Measurements from ENCODE around the gene STK4. TPM values are rescaled to one million over a fixed set of nuclear protein-coding genes. Genes with fewer than 3 reads are reported as not detected.

STK4 gene
- polyA plus RNA-seq, 4 donors: 6.9 to 15.8 (median 8.9) TPM

DNA sequence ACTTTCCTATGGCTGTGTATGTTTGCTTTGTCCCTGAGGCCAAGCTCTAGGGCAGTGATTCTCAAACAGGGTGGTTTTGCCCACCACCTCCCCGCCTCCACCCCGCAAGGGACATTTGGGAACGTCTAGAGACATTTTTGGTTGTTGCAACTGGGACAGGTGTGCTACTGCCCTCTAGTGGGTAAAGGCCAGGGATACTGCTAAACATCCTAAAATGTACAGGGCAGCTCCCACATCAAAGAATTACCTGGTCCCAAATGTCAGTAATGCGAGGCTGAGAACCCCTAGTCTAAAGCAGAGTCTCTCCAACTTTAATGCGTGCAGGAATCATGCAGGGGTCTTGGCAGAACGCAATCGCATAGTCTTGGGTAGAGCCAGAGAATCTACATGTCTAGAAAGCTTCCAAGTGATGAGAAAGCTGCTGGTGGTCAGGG is 129.5 kb downstream of the STK4 start:
- DNase-seq (peak; percentile 46), FAIRE-seq (no peak)
- Histone ChIP-seq H3K4me1 (ENCODE audit: control insufficient read depth in 3 of 3, insufficient read depth in 2 of 3, low read depth in 1 of 3, low read length in 2 of 3) (peaks cover 0 to 3% (median under 1%) of the 10 kb centered on the region in 3 donors), H3K27me3 (ENCODE audit: control insufficient read depth in 3 of 3, insufficient read depth in 3 of 3, low read length in 3 of 3) (peaks cover 0 to 41% (median 14%) of the 10 kb centered on the region in 3 donors), H3K36me3 (ENCODE audit: control insufficient read depth in 3 of 3, insufficient read depth in 2 of 3, low read depth in 1 of 3, low read length in 3 of 3) (peaks cover 0 to 2% (median 0%) of the 10 kb centered on the region in 3 donors), H3K27ac (ENCODE audit: low read depth in 1 of 3, low read length in 2 of 3) (no peak overlapping the region), H3K4me3 (ENCODE audit: low read depth in 1 of 3, low read length in 3 of 3) (no peak overlapping the region), H3K9me3 (ENCODE audit: control insufficient read depth in 2 of 2, insufficient read depth in 1 of 2, low read depth in 1 of 2, low read length in 1 of 2) (no peaks in the 10 kb centered on the region)
- 6 to 12% (median 11%) methylated on average over 7 of the region's 7 CpGs for WGBS, 3 donors

DNA sequence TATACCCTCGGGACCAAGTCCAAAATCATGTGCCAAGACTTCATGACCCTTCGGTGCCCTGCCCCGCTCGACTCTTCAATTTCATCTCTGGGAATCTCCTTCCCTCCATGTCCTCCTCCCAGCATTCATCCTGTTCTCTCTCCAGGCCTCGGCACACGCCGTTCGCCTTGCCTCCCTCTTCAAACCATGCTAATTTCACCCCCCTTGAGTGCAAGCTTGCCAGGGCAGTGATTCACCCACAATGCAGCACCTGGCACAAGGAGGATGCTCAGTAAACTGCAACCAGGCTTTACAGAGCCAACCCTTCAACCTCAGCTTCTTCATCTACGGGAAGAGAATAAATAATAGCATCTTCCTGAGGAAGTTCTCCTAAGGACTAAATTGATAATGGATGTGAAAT is 130.5 kb downstream of the STK4 start:
- FAIRE-seq (no peak), DNase-seq (no peak)
- Histone ChIP-seq H3K36me3 (ENCODE audit: control insufficient read depth in 3 of 3, insufficient read depth in 2 of 3, low read depth in 1 of 3, low read length in 3 of 3) (peaks cover 0 to 2% (median 0%) of the 10 kb centered on the region in 3 donors), H3K27me3 (ENCODE audit: control insufficient read depth in 3 of 3, insufficient read depth in 3 of 3, low read length in 3 of 3) (peaks cover 0 to 50% (median 14%) of the 10 kb centered on the region in 3 donors), H3K4me1 (ENCODE audit: control insufficient read depth in 3 of 3, insufficient read depth in 2 of 3, low read depth in 1 of 3, low read length in 2 of 3) (peaks cover 0 to 7% (median 2%) of the 10 kb centered on the region in 3 donors), H3K9me3 (ENCODE audit: control insufficient read depth in 2 of 2, insufficient read depth in 1 of 2, low read depth in 1 of 2, low read length in 1 of 2) (no peaks in the 10 kb centered on the region), H3K4me3 (ENCODE audit: low read depth in 1 of 3, low read length in 3 of 3) (no peak overlapping the region), H3K27ac (ENCODE audit: low read depth in 1 of 3, low read length in 2 of 3) (no peak overlapping the region)
- 72 to 84% (median 81%) methylated on average over 9 of the region's 9 CpGs for WGBS, 3 donors

DNA sequence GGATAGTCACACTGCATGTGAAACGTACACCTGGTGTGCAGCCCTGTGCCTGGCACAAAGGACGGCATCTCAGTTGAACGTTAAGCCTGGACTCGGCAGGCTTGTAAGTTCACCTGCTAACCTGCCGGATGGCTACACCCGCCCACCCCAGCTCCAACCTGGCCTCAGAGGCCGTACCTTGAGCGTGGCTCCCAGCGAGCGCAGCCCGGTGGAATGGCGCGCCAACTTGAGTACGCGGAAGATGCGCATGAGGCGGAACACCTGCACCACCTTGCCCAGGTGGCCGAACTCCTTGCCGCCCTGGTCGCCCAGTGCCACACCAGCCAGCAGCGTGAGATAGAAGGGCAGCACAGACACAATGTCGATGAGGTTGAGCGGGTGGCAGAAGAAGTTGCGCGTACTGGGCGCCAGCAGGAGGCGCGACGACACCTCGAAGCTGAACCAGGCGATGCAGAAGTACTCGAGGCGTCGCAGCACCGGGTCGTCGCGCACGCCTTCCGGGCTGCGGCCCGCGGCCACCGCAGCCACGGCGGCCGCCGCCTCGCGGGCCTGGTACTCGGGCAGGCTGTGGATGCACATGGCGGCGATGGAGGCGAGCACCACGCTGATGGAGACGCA is 131.3 kb downstream of the STK4 start:
- Histone ChIP-seq H3K4me3 (ENCODE audit: low read depth in 1 of 3, low read length in 3 of 3) (peak overlapping the region in 2 of 3 donors; percentile 7 to 27), H3K4me1 (ENCODE audit: control insufficient read depth in 3 of 3, insufficient read depth in 2 of 3, low read depth in 1 of 3, low read length in 2 of 3) (peaks cover 0 to 7% (median 2%) of the 10 kb centered on the region in 3 donors), H3K27ac (ENCODE audit: low read depth in 1 of 3, low read length in 2 of 3) (no peak overlapping the region), H3K9me3 (ENCODE audit: control insufficient read depth in 2 of 2, insufficient read depth in 1 of 2, low read depth in 1 of 2, low read length in 1 of 2) (no peaks in the 10 kb centered on the region), H3K36me3 (ENCODE audit: control insufficient read depth in 3 of 3, insufficient read depth in 2 of 3, low read depth in 1 of 3, low read length in 3 of 3) (peaks cover 0 to 2% (median 0%) of the 10 kb centered on the region in 3 donors), H3K27me3 (ENCODE audit: control insufficient read depth in 3 of 3, insufficient read depth in 3 of 3, low read length in 3 of 3) (peaks cover 0 to 51% (median 14%) of the 10 kb centered on the region in 3 donors)
- WGBS, 3 donors: 28 to 35% (median 35%) methylated on average over 53 to 56 of the region's 56 CpGs
- FAIRE-seq (no peak), DNase-seq (peak; percentile 53 to 85)

DNA sequence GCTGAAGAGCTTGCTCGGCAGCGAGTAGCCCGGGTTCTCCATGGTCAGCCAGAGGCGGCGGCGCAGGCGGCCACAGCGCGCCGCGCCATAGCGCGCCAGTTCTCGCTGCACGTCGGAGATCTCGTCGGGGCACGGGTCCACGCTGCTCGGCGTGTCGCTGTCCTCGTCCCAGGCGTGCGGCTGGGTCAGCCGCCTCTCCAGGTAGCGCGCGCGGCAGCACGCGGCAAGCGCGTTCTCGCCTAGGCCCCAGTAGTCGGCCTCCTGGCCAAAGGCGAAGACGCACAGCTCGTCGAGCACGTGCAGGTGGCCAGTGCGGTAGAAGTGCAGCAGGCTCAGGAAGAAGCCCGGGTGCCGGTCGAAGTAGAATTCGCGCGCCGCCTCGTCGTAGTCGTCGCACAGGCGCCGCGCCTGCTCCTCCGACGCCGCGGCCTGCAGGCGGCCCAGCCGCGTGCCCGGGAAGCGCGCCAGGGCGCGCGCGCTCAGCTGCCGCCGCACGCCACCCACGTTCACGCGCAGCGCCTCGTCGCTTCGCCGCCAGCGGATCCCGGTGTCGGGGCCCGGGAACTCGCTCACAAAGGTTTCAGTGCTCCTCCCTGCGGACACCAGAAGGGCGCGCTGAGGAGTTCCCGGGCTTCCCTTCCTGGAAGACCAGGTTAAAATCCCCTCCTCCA is 131.9 kb downstream of the STK4 start:
- WGBS, 3 donors: 8 to 26% (median 25%) methylated on average over 64 to 91 of the region's 91 CpGs
- H3K9me3 ChIP-seq (ENCODE audit: control insufficient read depth in 2 of 2, insufficient read depth in 1 of 2, low read depth in 1 of 2, low read length in 1 of 2): no peaks in the 10 kb centered on the region
- H3K36me3 ChIP-seq (ENCODE audit: control insufficient read depth in 3 of 3, insufficient read depth in 2 of 3, low read depth in 1 of 3, low read length in 3 of 3): peaks cover 0 to 2% (median 0%) of the 10 kb centered on the region in 3 donors
- peak overlapping the region in 2 of 3 donors; percentile 7 to 27 for H3K4me3 ChIP-seq (ENCODE audit: low read depth in 1 of 3, low read length in 3 of 3)
- H3K4me1 ChIP-seq (ENCODE audit: control insufficient read depth in 3 of 3, insufficient read depth in 2 of 3, low read depth in 1 of 3, low read length in 2 of 3): peaks cover 0 to 7% (median 2%) of the 10 kb centered on the region in 3 donors
- no peak overlapping the region for H3K27ac ChIP-seq (ENCODE audit: low read depth in 1 of 3, low read length in 2 of 3)
- peak; percentile 36 to 74 for DNase-seq
- H3K27me3 ChIP-seq (ENCODE audit: control insufficient read depth in 3 of 3, insufficient read depth in 3 of 3, low read length in 3 of 3): peaks cover 0 to 54% (median 14%) of the 10 kb centered on the region in 3 donors
- no peak for FAIRE-seq

DNA sequence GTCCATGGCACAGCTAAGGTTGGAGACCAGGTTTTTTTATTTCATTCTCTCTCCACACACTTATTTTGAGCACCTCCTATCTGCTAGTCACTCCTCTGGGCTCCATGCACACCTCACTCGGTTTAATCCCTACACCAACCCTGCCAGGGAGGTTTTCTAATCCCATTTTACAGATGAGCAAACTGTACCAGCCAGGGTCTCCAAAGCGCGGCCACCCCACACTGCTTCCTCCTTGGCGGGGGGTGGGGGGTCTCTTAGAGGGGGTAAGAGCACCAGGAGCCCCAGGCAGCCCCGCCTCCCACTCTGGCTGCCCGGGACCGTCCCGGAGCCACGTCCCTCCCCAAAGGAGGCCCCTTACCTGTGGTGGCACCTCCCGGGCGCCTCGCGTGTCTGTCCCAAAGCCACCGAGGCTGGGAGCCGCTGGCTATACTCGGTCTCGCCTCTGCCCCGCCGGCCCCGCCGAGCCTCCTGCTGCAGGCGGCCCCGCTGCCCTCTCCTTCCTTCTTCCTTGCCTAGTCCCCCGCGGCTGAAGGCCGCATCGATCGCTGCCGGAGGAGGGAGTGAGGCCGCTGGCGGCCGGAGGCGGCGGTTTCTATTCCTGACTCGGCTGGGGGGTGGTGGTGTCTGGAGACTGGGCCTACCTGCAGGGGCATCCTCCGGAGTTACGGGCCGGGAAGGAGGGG is 134.4 kb downstream of the STK4 start, which contains the start of gene KCNS1:
Gene KCNS1 (minus strand): TSS at position 565 of the 683 bp plus-strand sequence. CDS start 1,891 bp downstream, outside the sequence.
- WGBS, 3 donors: 6 to 9% (median 8%) methylated on average over 29 to 38 of the region's 38 CpGs
- no peak within 1 kb of the TSS for H3K27ac ChIP-seq (ENCODE audit: low read depth in 1 of 3, low read length in 2 of 3)
- FAIRE-seq: no peak

DNA sequence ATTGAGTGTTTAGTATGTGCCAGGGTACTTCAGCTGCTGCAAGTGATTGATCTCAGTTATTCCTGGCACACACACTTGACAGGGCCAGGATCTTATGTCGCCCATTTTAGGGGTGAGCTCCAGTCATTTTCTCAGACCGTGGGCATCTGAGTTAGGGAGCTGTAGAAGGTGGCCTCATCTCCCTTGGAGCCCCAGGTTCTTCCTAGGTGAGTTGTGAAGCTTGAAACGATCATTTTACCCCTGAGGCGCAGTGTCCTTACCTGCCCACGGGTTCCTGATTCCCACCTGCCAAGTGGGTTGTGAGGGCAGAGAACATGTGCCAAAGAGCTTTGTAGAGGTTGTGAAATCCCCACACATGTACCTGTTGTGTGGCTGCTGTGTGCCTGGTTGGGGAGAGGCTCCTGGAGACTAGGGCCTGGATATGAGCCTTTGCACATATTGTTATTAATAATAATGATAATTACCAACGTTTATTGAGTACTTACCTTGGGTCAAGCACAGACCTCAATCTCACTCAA is 135.1 kb downstream of the STK4 start:
- DNase-seq: no peak
- peaks cover 0 to 61% (median 11%) of the 10 kb centered on the region in 3 donors for H3K27me3 ChIP-seq (ENCODE audit: control insufficient read depth in 3 of 3, insufficient read depth in 3 of 3, low read length in 3 of 3)
- no peaks in the 10 kb centered on the region for H3K9me3 ChIP-seq (ENCODE audit: control insufficient read depth in 2 of 2, insufficient read depth in 1 of 2, low read depth in 1 of 2, low read length in 1 of 2)
- H3K4me1 ChIP-seq (ENCODE audit: control insufficient read depth in 3 of 3, insufficient read depth in 2 of 3, low read depth in 1 of 3, low read length in 2 of 3): peaks cover 0 to 7% (median 2%) of the 10 kb centered on the region in 3 donors
- no peak overlapping the region for H3K27ac ChIP-seq (ENCODE audit: low read depth in 1 of 3, low read length in 2 of 3)
- no peak for FAIRE-seq
- no peak overlapping the region for H3K4me3 ChIP-seq (ENCODE audit: low read depth in 1 of 3, low read length in 3 of 3)
- 61 to 70% (median 64%) methylated on average over 6 of the region's 6 CpGs for WGBS, 3 donors
- no peaks in the 10 kb centered on the region for H3K36me3 ChIP-seq (ENCODE audit: control insufficient read depth in 3 of 3, insufficient read depth in 2 of 3, low read depth in 1 of 3, low read length in 3 of 3)

More for the DNA sequence above, 134.4 kb downstream of the STK4 start, which contains the start of gene KCNS1:
- no peaks in the 10 kb centered on the region for H3K36me3 ChIP-seq (ENCODE audit: control insufficient read depth in 3 of 3, insufficient read depth in 2 of 3, low read depth in 1 of 3, low read length in 3 of 3)
- peaks cover 0 to 57% (median 14%) of the 10 kb centered on the region in 3 donors for H3K27me3 ChIP-seq (ENCODE audit: control insufficient read depth in 3 of 3, insufficient read depth in 3 of 3, low read length in 3 of 3)
- H3K9me3 ChIP-seq (ENCODE audit: control insufficient read depth in 2 of 2, insufficient read depth in 1 of 2, low read depth in 1 of 2, low read length in 1 of 2): no peaks in the 10 kb centered on the region
- H3K4me1 ChIP-seq (ENCODE audit: control insufficient read depth in 3 of 3, insufficient read depth in 2 of 3, low read depth in 1 of 3, low read length in 2 of 3): peaks cover 0 to 7% (median 2%) of the 10 kb centered on the region in 3 donors
- H3K4me3 ChIP-seq (ENCODE audit: low read depth in 1 of 3, low read length in 3 of 3): no peak within 1 kb of the TSS
- peak; percentile 21 to 53 for DNase-seq

DNA sequence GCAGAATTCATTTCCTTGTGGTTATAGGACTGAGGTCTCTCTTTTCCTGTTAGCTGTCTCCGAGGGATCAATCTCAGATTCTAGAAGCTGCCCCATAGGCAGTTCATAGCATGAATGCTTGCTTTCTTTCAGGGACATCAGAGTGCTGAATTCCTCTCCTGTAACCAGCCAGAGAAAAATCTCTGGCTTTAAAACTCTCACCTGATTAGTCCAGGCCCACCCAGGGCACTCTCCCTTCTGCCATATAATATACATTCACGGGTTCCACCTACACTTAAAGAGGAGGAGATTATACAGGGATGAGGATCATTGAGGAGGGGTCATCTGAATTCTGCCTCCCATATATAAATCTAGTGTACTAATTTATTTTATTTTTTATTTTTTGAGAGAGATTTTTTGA is 136.8 kb downstream of the STK4 start:
- H3K4me1 ChIP-seq (ENCODE audit: control insufficient read depth in 3 of 3, insufficient read depth in 2 of 3, low read depth in 1 of 3, low read length in 2 of 3): peaks cover 0 to 7% (median 2%) of the 10 kb centered on the region in 3 donors
- H3K27ac ChIP-seq (ENCODE audit: low read depth in 1 of 3, low read length in 2 of 3): no peak overlapping the region
- no peak for FAIRE-seq
- 72 to 84% (median 81%) methylated on average over 2 of the region's 2 CpGs for WGBS, 3 donors
- no peaks in the 10 kb centered on the region for H3K36me3 ChIP-seq (ENCODE audit: control insufficient read depth in 3 of 3, insufficient read depth in 2 of 3, low read depth in 1 of 3, low read length in 3 of 3)
- H3K4me3 ChIP-seq (ENCODE audit: low read depth in 1 of 3, low read length in 3 of 3): no peak overlapping the region
- no peak for DNase-seq
- H3K27me3 ChIP-seq (ENCODE audit: control insufficient read depth in 3 of 3, insufficient read depth in 3 of 3, low read length in 3 of 3): peaks cover 0 to 46% (median 6%) of the 10 kb centered on the region in 3 donors
- no peaks in the 10 kb centered on the region for H3K9me3 ChIP-seq (ENCODE audit: control insufficient read depth in 2 of 2, insufficient read depth in 1 of 2, low read depth in 1 of 2, low read length in 1 of 2)

DNA sequence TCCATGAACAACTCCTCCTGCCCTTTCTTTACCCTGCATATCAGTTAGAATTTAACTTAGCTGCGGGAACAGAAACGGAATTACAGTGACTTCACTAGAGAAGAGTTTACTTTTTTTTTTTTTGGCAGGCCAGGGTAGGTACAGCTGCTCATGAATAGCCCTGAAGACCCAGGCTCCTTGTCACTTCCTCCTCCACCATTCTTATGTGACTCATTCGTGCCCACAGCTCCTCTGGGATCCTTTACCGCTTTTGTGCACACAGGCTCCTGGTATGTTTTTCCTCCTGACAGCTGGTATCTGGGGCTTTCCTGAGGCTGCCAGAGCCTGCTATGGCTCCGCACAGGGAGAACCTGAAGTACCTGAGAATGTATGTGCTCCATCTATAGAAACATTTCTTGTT is 138.5 kb downstream of the STK4 start:
- H3K36me3 ChIP-seq (ENCODE audit: control insufficient read depth in 3 of 3, insufficient read depth in 2 of 3, low read depth in 1 of 3, low read length in 3 of 3): no peaks in the 10 kb centered on the region
- 51 to 55% (median 51%) methylated on average over 5 of the region's 5 CpGs for WGBS, 3 donors
- H3K4me3 ChIP-seq (ENCODE audit: low read depth in 1 of 3, low read length in 3 of 3): no peak overlapping the region
- FAIRE-seq (no peak), DNase-seq (no peak)
- peaks cover 0 to 12% (median 2%) of the 10 kb centered on the region in 3 donors for H3K4me1 ChIP-seq (ENCODE audit: control insufficient read depth in 3 of 3, insufficient read depth in 2 of 3, low read depth in 1 of 3, low read length in 2 of 3)
- H3K27ac ChIP-seq (ENCODE audit: low read depth in 1 of 3, low read length in 2 of 3): no peak overlapping the region
- H3K9me3 ChIP-seq (ENCODE audit: control insufficient read depth in 2 of 2, insufficient read depth in 1 of 2, low read depth in 1 of 2, low read length in 1 of 2): no peaks in the 10 kb centered on the region
- H3K27me3 ChIP-seq (ENCODE audit: control insufficient read depth in 3 of 3, insufficient read depth in 3 of 3, low read length in 3 of 3): peaks cover 0 to 32% (median 6%) of the 10 kb centered on the region in 3 donors

Measured in small intestine (tissue), 7 donors.